Measurements from ENCODE around the gene RNASE8.

The RNASE8 gene

DNA sequence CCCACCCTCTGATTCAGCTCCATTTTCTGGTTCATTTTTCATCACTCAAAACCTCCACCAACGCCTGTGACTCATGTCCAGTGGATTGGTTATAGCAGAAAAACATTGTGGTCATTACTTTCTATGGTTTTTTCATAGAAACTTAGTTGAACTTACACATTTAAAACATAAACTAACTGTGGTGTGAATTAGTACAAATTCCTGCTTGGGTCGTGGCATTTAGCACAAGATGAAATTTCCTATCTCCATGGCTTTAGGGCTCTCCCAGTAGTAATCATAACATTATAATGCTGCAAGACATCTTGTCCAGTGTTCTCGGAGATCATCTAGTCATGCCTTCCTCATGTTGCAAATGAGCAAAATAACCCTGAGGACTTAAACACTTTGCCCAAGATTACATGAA lies 8.3 kb upstream of the RNASE8 start:
- H3K27ac ChIP-seq = no peak overlapping the region
- TF ChIP-seq, protein P1, sequence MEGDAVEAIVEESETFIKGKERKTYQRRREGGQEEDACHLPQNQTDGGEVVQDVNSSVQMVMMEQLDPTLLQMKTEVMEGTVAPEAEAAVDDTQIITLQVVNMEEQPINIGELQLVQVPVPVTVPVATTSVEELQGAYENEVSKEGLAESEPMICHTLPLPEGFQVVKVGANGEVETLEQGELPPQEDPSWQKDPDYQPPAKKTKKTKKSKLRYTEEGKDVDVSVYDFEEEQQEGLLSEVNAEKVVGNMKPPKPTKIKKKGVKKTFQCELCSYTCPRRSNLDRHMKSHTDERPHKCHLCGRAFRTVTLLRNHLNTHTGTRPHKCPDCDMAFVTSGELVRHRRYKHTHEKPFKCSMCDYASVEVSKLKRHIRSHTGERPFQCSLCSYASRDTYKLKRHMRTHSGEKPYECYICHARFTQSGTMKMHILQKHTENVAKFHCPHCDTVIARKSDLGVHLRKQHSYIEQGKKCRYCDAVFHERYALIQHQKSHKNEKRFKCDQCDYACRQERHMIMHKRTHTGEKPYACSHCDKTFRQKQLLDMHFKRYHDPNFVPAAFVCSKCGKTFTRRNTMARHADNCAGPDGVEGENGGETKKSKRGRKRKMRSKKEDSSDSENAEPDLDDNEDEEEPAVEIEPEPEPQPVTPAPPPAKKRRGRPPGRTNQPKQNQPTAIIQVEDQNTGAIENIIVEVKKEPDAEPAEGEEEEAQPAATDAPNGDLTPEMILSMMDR (conservative IDR thresholded peaks at IDR 0.05; ENCODE audit: low read depth) = no peak
- CTCF ChIA-PET = interaction anchor here (0.6 kb wide), 2 partner anchors 19 to 35 kb away, joined by 3 to 4 read pairs; no protein-coding TSS in a partner anchor
- DNase-seq (ENCODE audit: low spot score) = no peak
- POLR2A ChIA-PET (ENCODE audit: low non-redundant PET) = no interaction called here

DNA sequence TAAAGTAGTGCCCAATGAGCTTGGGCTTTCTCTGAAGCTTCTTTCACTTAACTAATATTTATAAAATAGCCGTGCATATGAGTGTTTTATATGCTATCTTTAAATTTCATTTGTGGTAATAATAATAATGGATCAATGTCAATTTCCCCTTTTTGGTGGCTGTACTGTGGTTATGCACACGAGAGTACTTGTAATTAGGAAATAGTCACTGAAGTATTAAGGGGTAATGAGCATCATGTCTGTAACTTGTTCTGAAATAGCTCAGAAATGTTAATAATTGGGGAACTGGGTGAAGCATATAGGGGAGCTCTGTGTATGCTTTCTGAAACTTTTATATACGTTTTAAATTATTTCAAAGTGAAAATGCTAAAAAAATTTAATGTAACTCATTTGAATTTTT lies 7.0 kb upstream of the RNASE8 start:
- TF ChIP-seq, protein P1 (conservative IDR thresholded peaks at IDR 0.05; ENCODE audit: low read depth) = no peak
- DNase-seq (ENCODE audit: low spot score) = no peak
- CTCF ChIA-PET = no interaction called here
- H3K27ac ChIP-seq = no peak overlapping the region
- POLR2A ChIA-PET (ENCODE audit: low non-redundant PET) = no interaction called here

DNA sequence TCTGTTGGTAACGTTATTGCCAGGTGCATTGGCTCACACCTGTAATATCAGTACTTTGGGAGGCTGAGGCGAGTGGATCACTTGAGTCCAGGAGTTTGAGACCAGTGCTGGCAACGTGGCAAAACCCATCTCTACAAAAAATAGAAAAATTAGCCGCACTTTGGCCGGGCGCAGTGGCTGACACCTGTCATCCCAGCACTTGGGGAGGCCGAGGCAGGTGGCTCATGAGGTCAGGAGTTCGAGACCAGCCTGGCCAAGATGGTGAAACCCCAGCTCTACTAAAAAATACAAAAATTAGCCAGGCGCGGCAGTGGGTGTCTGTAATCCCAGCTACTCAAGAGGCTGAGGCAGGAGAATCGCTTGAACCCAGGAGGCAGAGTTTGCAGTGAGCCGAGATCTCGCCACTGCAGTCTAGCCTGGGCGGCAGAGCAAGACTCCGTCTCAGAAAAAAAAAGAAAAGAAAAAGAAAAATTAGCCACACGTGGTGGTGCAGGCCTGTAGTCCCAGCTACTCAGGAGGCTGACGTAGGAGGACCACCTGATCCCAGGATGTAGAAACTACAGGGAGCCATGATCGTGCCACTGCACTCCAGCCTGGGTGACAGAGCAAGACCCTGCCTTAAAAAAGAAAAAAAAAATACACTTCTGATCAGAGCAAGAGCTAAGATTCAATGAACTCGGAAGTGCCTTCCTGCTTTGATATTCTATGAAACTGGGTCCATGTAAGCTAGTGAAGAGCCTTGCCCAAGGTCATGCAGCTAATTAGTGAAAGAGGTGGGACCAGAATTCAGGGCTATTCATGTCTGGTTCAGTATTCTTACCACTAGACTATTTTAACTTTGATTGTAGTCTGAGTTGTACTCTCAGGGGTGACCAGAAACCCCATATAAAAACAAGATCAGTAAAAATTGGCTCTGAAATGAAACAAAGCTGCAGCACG lies 4.2 kb upstream of the RNASE8 start:
- POLR2A ChIA-PET (ENCODE audit: low non-redundant PET) = no interaction called here
- DNase-seq (ENCODE audit: low spot score) = no peak
- no peak overlapping the region for H3K27ac ChIP-seq
- TF ChIP-seq, protein P1 (conservative IDR thresholded peaks at IDR 0.05; ENCODE audit: low read depth) = no peak
- CTCF ChIA-PET = no interaction called here

DNA sequence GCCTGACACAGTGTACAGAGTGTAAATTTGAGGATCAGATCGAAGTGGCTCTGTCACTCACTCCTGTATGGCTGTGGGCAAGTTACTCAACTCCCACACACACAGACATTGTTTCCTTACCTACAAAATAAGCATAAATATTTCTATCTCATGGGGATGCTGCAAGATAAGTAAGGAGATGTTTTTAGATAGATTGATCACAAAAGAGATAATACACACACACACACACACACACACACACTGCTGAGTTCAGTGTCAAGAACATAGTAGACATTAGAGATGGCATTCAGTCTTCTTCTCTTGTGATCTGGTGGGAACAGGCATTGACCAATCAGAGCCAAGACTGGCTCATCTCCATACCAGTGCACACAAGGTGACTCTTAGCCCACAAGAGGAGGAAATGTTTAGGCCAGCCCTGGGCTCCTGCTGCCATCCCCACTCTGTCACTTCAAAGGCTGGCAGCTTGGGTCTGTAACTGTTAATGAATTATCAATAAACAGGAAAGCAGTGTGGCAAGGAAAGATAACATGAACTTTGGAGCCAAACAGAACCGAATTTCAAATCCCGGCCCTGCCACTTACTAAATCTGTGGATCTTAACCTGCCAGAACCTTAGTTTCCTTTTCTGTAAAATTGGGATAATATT lies 3.4 kb upstream of the RNASE8 start:
- no peak overlapping the region for H3K27ac ChIP-seq
- CTCF ChIA-PET = no interaction called here
- TF ChIP-seq, protein P1 (conservative IDR thresholded peaks at IDR 0.05; ENCODE audit: low read depth) = no peak
- no peak for DNase-seq (ENCODE audit: low spot score)
- POLR2A ChIA-PET (ENCODE audit: low non-redundant PET) = no interaction called here

DNA sequence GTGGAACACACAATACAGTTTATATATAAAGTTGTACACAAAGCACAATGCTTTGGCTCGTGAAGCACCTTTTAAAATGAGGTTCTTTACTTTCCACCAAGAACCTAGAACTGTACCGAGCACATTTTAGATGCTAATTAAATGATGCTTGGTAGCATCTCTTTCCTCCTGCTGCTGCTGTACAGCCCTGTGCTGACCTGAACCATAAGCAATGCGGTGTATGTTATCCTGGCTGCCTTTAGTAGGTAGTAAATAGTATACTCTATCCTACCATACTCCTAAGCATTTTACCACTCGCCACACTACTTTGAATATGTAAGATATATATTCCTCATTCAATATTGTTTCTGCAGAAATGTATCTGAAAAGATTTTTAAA lies 2.9 kb upstream of the RNASE8 start:
- ChIA-PET POLR2A (ENCODE audit: low non-redundant PET) (no interaction called here), CTCF (interaction anchor here (1.2 kb wide), 1 partner anchor 40 kb away, joined by 3 read pairs; no protein-coding TSS in a partner anchor)
- TF ChIP-seq, protein P1 (conservative IDR thresholded peaks at IDR 0.05; ENCODE audit: low read depth) = no peak
- H3K27ac ChIP-seq = no peak overlapping the region
- no peak for DNase-seq (ENCODE audit: low spot score)

DNA sequence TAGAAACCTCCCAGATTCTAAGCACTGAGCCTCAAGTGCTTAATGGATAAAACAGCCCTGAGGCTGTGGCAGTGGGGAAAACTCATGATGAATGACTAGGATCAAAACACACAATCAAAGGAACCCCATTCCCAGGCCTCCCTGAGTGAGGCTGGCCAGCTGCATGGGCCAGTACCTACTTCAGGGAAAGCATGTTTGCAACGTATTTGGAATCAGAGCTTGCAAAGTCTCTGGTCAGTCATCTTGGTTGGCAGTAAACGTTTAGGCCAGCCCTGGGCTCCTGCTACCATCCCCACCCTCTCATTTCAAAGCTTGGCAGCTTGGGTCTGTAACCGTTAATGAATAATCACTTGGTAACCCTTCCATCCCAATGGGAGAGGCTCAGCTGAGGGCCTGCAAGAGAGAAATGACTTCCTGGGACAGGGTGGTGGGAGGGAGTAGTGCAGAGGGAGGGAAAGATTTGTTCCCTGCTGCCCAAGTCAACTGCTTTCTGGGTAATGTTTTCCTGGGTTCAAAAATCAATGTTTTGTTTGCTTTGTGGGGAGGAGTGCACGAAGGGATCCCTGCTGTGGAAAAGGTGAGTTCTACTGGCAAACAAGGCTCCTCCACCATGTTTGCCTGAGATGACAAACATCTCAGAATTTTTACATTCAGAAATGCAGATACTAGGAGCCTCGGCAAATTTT lies 2.0 kb upstream of the RNASE8 start:
- no peak for DNase-seq (ENCODE audit: low spot score)
- CTCF ChIA-PET = interaction anchor here (1.2 kb wide), 1 partner anchor 41 kb away, joined by 3 read pairs; no protein-coding TSS in a partner anchor
- POLR2A ChIA-PET (ENCODE audit: low non-redundant PET) = no interaction called here
- no peak overlapping the region for H3K27ac ChIP-seq
- TF ChIP-seq, protein P1 (conservative IDR thresholded peaks at IDR 0.05; ENCODE audit: low read depth) = no peak

Measured in RWPE1 (cell line).